ENCODE data around the gene CFAP91. TPM values are rescaled to one million over a fixed set of nuclear protein-coding genes. Genes with fewer than 3 reads are reported as not detected.

The CFAP91 gene
- total RNA-seq, 1 donor from 2014 or later: 0.59 TPM

DNA sequence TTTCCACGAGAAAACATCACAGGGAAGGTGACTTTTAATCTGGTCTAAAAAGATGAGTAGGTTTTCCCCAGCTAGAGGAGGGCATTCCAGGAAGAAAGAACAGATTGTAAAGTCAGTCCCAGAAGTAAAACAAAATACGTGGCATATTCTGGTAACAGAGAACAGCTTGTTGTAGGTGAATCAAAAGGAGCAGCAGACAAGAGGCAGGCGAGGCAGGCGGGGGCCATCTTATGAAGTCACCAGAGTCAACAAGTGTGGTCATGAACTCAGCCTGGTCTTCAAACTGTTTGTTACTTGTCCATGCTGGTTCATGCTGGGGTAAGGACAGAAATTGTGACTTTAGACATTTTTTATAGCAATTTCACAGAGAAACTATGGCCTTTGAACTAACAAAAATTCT lies 38.5 kb upstream of the CFAP91 start:
- TF ChIP-seq, protein P1, sequence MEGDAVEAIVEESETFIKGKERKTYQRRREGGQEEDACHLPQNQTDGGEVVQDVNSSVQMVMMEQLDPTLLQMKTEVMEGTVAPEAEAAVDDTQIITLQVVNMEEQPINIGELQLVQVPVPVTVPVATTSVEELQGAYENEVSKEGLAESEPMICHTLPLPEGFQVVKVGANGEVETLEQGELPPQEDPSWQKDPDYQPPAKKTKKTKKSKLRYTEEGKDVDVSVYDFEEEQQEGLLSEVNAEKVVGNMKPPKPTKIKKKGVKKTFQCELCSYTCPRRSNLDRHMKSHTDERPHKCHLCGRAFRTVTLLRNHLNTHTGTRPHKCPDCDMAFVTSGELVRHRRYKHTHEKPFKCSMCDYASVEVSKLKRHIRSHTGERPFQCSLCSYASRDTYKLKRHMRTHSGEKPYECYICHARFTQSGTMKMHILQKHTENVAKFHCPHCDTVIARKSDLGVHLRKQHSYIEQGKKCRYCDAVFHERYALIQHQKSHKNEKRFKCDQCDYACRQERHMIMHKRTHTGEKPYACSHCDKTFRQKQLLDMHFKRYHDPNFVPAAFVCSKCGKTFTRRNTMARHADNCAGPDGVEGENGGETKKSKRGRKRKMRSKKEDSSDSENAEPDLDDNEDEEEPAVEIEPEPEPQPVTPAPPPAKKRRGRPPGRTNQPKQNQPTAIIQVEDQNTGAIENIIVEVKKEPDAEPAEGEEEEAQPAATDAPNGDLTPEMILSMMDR (IDR thresholded peaks at IDR 0.05; ENCODE audit: partially characterized antibody, unreplicated experiment): no peak
- Mint-ChIP-seq H3K4me1 (ENCODE audit: low read depth, unreplicated experiment) (peaks cover 3% of the 10 kb centered on the region), H3K4me3 (ENCODE audit: unreplicated experiment) (no peak overlapping the region), H3K9me3 (ENCODE audit: unreplicated experiment) (no peaks in the 10 kb centered on the region), H3K36me3 (ENCODE audit: unreplicated experiment) (no peaks in the 10 kb centered on the region), H3K27me3 (ENCODE audit: unreplicated experiment) (no peaks in the 10 kb centered on the region), H3K27ac (ENCODE audit: unreplicated experiment) (no peak overlapping the region)
- no peak for DNase-seq

DNA sequence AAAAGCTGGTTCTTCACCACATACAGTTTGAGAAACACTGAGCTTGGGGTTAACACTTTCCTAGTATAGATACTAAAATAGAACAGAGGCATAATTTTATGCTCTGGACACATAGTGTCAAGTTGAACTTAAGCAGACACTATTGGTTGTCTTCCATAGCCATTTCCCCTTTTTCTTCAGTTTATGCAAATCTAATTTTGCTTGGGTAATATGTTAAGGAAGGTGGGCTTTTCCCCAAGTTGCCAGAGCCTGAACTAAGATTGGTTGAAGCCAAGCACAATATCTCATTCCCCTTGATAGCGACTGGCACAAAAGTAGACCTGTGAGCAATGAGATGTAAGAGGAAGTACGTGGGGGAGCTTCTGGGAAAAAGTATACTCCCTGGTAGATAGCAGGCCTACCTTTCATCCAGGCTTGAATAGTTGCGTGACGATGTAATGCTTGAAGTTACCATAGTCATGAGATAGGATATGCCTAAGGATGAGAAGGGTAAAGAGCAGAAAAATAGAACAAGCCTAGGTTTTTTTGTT lies 37.9 kb upstream of the CFAP91 start:
- Mint-ChIP-seq H3K27ac (ENCODE audit: unreplicated experiment) (no peak overlapping the region), H3K9me3 (ENCODE audit: unreplicated experiment) (no peaks in the 10 kb centered on the region), H3K4me1 (ENCODE audit: low read depth, unreplicated experiment) (peaks cover 3% of the 10 kb centered on the region), H3K4me3 (ENCODE audit: unreplicated experiment) (no peak overlapping the region), H3K27me3 (ENCODE audit: unreplicated experiment) (no peaks in the 10 kb centered on the region), H3K36me3 (ENCODE audit: unreplicated experiment) (no peaks in the 10 kb centered on the region)
- TF ChIP-seq, protein P1 (IDR thresholded peaks at IDR 0.05; ENCODE audit: partially characterized antibody, unreplicated experiment): no peak
- no peak for DNase-seq

DNA sequence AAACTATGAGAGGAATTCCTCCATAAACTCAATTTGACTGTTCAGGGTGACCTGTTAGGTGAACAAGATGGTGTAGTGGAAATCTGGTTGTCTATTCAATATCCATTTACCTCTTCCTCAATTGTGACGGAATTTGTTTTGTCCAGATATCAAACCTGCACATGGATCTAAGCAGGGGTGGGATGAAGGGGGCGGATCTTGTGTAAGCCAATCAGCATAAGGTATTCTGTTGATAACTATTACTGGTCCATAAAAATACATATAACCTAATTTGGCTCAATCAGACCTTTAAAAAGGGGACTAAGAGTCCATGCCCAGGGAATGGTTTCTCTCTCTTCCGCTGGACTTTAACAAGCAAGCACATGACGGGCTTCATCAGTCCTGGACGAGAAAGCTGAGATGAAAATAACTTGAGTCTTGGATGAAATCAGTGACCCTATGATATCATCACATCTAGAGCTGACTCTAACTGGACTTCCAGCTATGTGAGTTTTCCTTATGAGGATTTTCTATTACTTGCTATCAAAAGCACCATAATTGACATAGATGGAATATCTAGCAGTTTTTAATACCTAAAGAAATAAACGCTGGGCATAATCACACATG lies 36.8 kb upstream of the CFAP91 start:
- H3K27ac Mint-ChIP-seq (ENCODE audit: unreplicated experiment): no peak overlapping the region

DNA sequence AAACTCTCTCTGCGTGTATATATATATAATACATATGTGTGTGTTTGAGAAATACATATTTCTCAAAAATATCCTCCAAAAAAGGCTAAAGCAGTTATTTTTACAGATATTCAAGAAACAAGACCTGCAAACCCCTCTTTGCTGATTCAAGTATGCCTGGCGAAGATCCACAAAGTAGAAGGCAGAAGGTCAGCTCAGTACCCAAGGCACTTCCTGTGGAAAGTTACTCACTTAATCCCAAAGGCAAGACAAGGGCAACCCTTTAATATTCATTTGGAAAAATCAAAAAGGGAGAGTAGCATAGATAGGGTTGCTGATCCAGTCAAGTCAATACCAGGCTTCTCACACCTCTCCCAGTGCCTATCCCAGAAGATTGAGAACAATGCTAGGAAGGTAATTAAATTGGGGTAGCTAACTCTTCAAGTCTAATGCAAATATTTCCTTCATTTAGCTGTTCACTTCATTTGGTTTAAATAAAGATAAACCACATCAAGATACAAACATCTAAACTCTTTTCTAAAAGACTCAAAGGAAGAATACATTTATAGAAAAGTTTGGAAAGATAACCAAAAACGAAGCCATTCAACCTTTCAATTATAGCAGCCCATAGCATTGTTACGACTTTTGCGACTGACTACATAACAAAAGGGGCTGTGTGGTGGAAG lies 32.8 kb upstream of the CFAP91 start:
- no peaks in the 10 kb centered on the region for H3K27me3 Mint-ChIP-seq (ENCODE audit: unreplicated experiment)
- no peak for DNase-seq
- no peaks in the 10 kb centered on the region for H3K4me1 Mint-ChIP-seq (ENCODE audit: low read depth, unreplicated experiment)
- no peak overlapping the region for H3K4me3 Mint-ChIP-seq (ENCODE audit: unreplicated experiment)
- no peak overlapping the region for H3K27ac Mint-ChIP-seq (ENCODE audit: unreplicated experiment)
- TF ChIP-seq, protein P1 (IDR thresholded peaks at IDR 0.05; ENCODE audit: partially characterized antibody, unreplicated experiment): no peak
- no peaks in the 10 kb centered on the region for H3K36me3 Mint-ChIP-seq (ENCODE audit: unreplicated experiment)
- no peaks in the 10 kb centered on the region for H3K9me3 Mint-ChIP-seq (ENCODE audit: unreplicated experiment)

More for the DNA sequence above, 36.8 kb upstream of the CFAP91 start:
- Mint-ChIP-seq H3K4me3 (ENCODE audit: unreplicated experiment) (no peak overlapping the region), H3K36me3 (ENCODE audit: unreplicated experiment) (no peaks in the 10 kb centered on the region), H3K9me3 (ENCODE audit: unreplicated experiment) (no peaks in the 10 kb centered on the region), H3K4me1 (ENCODE audit: low read depth, unreplicated experiment) (no peaks in the 10 kb centered on the region), H3K27me3 (ENCODE audit: unreplicated experiment) (no peaks in the 10 kb centered on the region)
- DNase-seq: no peak
- TF ChIP-seq, protein P1 (IDR thresholded peaks at IDR 0.05; ENCODE audit: partially characterized antibody, unreplicated experiment): no peak

DNA sequence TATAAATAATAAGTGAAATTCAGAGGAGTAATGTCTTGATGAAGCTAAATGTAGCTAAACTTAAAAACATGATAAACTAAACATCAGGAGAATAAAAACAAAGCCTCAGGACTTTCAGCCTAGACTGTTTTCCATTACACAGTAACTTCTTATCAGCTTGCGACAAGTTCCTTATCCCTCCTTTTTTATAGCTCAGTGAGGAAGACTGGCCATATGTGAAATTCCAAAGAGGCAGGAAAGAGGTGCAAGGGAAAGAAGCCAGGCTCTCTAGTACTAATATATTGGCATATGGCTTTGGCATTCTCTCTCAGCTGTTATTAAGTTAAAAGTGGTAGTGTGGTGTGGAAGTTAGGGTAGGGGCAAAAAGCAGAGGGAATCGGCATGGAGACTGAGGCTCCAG lies 30.0 kb upstream of the CFAP91 start:
- no peak overlapping the region for H3K4me3 Mint-ChIP-seq (ENCODE audit: unreplicated experiment)
- H3K27ac Mint-ChIP-seq (ENCODE audit: unreplicated experiment): no peak overlapping the region
- peaks cover 4% of the 10 kb centered on the region for H3K9me3 Mint-ChIP-seq (ENCODE audit: unreplicated experiment)
- DNase-seq: no peak
- H3K36me3 Mint-ChIP-seq (ENCODE audit: unreplicated experiment): no peaks in the 10 kb centered on the region
- TF ChIP-seq, protein P1 (IDR thresholded peaks at IDR 0.05; ENCODE audit: partially characterized antibody, unreplicated experiment): no peak
- peaks cover 6% of the 10 kb centered on the region for H3K4me1 Mint-ChIP-seq (ENCODE audit: low read depth, unreplicated experiment)
- H3K27me3 Mint-ChIP-seq (ENCODE audit: unreplicated experiment): no peaks in the 10 kb centered on the region
